ENCODE measurements around the gene CRHBP. TPM values are rescaled to one million over a fixed set of nuclear protein-coding genes. Genes with fewer than 3 reads are reported as not detected.

Gene CRHBP
- total RNA-seq, 1 experiment from 2014 or later, result not detected

- Histone ChIP-seq H3K9me3 (ENCODE audit: insufficient read depth, low read depth) (no peaks in the 10 kb centered on the region), H3K36me3 (ENCODE audit: low read depth) (no peaks in the 10 kb centered on the region), H2AFZ (no peak overlapping the region), H3K4me3 (no peak overlapping the region), H3K27ac (no peak overlapping the region), H3K27me3 (ENCODE audit: insufficient read depth, low read depth) (peaks cover 10% of the 10 kb centered on the region; the same call in 1 of the 2 replicates), H3K9me2 (ENCODE audit: insufficient read depth) (no peaks in the 10 kb centered on the region), H3K4me1 (replicated peaks; ENCODE audit: insufficient read depth) (no peaks in the 10 kb centered on the region), H3K4me2 (no peak overlapping the region), H3K79me2 (ENCODE audit: low read depth) (no peaks in the 10 kb centered on the region), H4K20me1 (ENCODE audit: insufficient read depth) (no peaks in the 10 kb centered on the region), H3F3A (ENCODE audit: insufficient read depth, low read depth) (no peaks in the 10 kb centered on the region)
- no peak for DNase-seq
- intact Hi-C loops (cut with micrococcal nuclease; ENCODE audit: unreplicated experiment), result no loop called here
- ChIA-PET CTCF (no interaction called here), POLR2A (ENCODE audit: unreplicated experiment) (interaction anchor here (0.6 kb wide), 1 partner anchor 106 kb away, joined by 4 read pairs; no protein-coding TSS in a partner anchor)
- BruUV-seq (replicated peaks), result no TSS peak
- TF ChIP-seq, protein P1, sequence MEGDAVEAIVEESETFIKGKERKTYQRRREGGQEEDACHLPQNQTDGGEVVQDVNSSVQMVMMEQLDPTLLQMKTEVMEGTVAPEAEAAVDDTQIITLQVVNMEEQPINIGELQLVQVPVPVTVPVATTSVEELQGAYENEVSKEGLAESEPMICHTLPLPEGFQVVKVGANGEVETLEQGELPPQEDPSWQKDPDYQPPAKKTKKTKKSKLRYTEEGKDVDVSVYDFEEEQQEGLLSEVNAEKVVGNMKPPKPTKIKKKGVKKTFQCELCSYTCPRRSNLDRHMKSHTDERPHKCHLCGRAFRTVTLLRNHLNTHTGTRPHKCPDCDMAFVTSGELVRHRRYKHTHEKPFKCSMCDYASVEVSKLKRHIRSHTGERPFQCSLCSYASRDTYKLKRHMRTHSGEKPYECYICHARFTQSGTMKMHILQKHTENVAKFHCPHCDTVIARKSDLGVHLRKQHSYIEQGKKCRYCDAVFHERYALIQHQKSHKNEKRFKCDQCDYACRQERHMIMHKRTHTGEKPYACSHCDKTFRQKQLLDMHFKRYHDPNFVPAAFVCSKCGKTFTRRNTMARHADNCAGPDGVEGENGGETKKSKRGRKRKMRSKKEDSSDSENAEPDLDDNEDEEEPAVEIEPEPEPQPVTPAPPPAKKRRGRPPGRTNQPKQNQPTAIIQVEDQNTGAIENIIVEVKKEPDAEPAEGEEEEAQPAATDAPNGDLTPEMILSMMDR (conservative IDR thresholded peaks at IDR 0.05), result no peak
- TF ChIP-seq EZH2 (IDR thresholded peaks at IDR 0.05; ENCODE audit: low read depth), result no peak
Measured at GRCh38 chr5:76927961-76928360, 24.9 kb upstream of the CRHBP start.

GRCh38 chr5:76930083-76930482, 22.8 kb upstream of the CRHBP start:
- no peak for TF ChIP-seq EZH2 (IDR thresholded peaks at IDR 0.05; ENCODE audit: low read depth)
- TF ChIP-seq, protein P1 (conservative IDR thresholded peaks at IDR 0.05), result no peak
- BruUV-seq (replicated peaks), result no TSS peak

GRCh38 chr5:76938177-76938576, 14.7 kb upstream of the CRHBP start:
- Histone ChIP-seq H3K27ac (no peak overlapping the region), H3F3A (ENCODE audit: insufficient read depth, low read depth) (no peaks in the 10 kb centered on the region), H2AFZ (no peak overlapping the region), H3K4me2 (no peak overlapping the region), H3K79me2 (ENCODE audit: low read depth) (no peaks in the 10 kb centered on the region), H3K36me3 (ENCODE audit: low read depth) (no peaks in the 10 kb centered on the region), H3K9me3 (ENCODE audit: insufficient read depth, low read depth) (no peaks in the 10 kb centered on the region), H3K4me1 (replicated peaks; ENCODE audit: insufficient read depth) (no peaks in the 10 kb centered on the region), H3K9me2 (ENCODE audit: insufficient read depth) (no peaks in the 10 kb centered on the region), H4K20me1 (ENCODE audit: insufficient read depth) (no peaks in the 10 kb centered on the region), H3K4me3 (no peak overlapping the region), H3K27me3 (ENCODE audit: insufficient read depth, low read depth) (no peaks in the 10 kb centered on the region)
- no TSS peak for BruUV-seq (replicated peaks)
- ChIA-PET POLR2A (ENCODE audit: unreplicated experiment) (no interaction called here), CTCF (no interaction called here)
- intact Hi-C loops (cut with micrococcal nuclease; ENCODE audit: unreplicated experiment), result no loop called here
- DNase-seq, result no peak
- TF ChIP-seq EZH2 (IDR thresholded peaks at IDR 0.05; ENCODE audit: low read depth), result no peak
- TF ChIP-seq, protein P1 (conservative IDR thresholded peaks at IDR 0.05), result no peak

More at GRCh38 chr5:76930083-76930482, 22.8 kb upstream of the CRHBP start:
- no peaks in the 10 kb centered on the region for H3K36me3 ChIP-seq (ENCODE audit: low read depth)
- H3K4me2 ChIP-seq, result no peak overlapping the region
- no peak for DNase-seq
- H2AFZ ChIP-seq, result no peak overlapping the region
- no peaks in the 10 kb centered on the region for H3K9me3 ChIP-seq (ENCODE audit: insufficient read depth, low read depth)
- H3K27ac ChIP-seq, result no peak overlapping the region
- no peaks in the 10 kb centered on the region for H3K9me2 ChIP-seq (ENCODE audit: insufficient read depth)
- H4K20me1 ChIP-seq (ENCODE audit: insufficient read depth), result no peaks in the 10 kb centered on the region
- H3F3A ChIP-seq (ENCODE audit: insufficient read depth, low read depth), result no peaks in the 10 kb centered on the region
- CTCF ChIA-PET, result no interaction called here
- no peaks in the 10 kb centered on the region for H3K79me2 ChIP-seq (ENCODE audit: low read depth)
- intact Hi-C loops (cut with micrococcal nuclease; ENCODE audit: unreplicated experiment), result no loop called here
- peaks cover 10% of the 10 kb centered on the region; the same call in 1 of the 2 replicates for H3K27me3 ChIP-seq (ENCODE audit: insufficient read depth, low read depth)
- no peaks in the 10 kb centered on the region for H3K4me1 ChIP-seq (replicated peaks; ENCODE audit: insufficient read depth)
- POLR2A ChIA-PET (ENCODE audit: unreplicated experiment), result interaction anchor here (0.6 kb wide), 1 partner anchor 1365 kb away, joined by 4 read pairs; the partner anchor contains the start of gene AP3B1
- no peak overlapping the region for H3K4me3 ChIP-seq

Data from PC-9 (cell line).